HCEC 1CT (cell line): ENCODE results near the gene CFDP1.

ENCODE experiments used
- DNase-seq: peaks from one replicate; pipeline ENCODE4 v3.0.0-alpha.2; 2017

Gene CFDP1

GRCh38 chr16:75371171-75371570 is 62.1 kb downstream of the CFDP1 start:
- DNase-seq: peak; percentile 20

DNA sequence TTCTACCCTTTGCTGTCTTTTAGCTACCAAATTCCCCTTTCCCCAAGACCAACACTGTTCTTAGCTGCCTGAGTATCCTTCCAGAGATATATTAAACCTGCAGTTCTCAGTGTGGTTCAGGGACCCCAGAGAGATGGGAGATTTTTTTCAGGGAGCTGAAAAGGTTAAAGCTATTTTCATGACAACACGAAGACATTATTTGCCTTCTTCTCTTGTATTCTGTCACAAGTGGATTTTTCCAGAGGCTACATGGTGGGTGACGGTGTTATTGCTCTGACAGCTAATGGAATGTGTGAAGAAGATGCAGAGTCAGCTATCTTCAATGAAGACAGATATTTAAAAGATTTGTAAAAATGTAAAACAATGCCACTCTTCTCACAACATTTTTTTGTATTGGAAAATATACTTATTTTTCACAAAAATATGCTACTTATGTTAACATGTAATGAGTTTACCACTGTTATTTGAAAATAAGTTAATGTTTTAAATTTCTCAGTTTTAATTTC is 69.0 kb downstream of the CFDP1 start:
- no peak for DNase-seq

- no peak for DNase-seq
Measured at GRCh38 chr16:75362846-75363245, 70.5 kb downstream of the CFDP1 start.

DNA sequence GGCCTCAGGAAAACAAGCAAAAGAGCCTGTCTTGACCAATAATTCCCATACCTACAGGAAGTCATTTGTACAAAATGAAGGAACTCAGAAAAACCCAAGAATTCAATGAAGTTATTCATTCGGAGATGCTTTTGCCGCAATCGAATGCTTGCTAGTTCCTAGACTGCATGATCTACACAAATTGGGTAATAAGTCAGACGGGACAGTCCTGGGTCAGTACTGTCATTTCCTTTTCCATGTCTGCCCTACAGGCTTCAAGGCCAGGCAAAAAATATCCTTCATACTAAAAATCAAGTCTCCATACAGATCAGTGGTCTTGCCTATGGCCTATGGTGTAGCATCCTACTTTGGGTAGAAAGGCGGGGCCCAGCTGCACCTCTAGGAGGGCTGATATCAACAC is 71.4 kb downstream of the CFDP1 start:
- no peak for DNase-seq

GRCh38 chr16:75354170-75354569 is 79.1 kb downstream of the CFDP1 start:
- DNase-seq: no peak

- DNase-seq: peak; percentile 82
Measured at GRCh38 chr16:75351183-75351582, 82.1 kb downstream of the CFDP1 start.

DNA sequence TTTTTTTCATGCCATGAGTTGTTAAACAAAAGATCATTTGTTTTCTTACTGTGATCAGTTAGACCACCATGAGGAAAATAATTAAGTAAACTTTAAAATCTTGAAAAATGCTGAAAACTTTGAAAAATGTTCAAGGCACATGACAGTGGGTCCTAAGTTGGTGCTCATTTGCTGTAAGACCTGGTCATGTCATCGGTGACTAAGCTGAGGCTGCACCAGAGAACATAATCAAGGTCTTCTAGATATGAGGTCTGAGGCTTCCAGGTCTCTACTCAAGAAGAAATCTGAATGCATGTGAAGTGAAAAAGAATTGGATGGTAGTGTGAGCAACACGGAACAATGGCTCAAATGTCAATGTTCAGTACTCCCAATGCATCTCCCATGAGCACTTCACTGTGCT is 87.6 kb downstream of the CFDP1 start:
- DNase-seq: no peak

- no peak for DNase-seq
Measured at GRCh38 chr16:75343941-75344340, 89.4 kb downstream of the CFDP1 start.

DNA sequence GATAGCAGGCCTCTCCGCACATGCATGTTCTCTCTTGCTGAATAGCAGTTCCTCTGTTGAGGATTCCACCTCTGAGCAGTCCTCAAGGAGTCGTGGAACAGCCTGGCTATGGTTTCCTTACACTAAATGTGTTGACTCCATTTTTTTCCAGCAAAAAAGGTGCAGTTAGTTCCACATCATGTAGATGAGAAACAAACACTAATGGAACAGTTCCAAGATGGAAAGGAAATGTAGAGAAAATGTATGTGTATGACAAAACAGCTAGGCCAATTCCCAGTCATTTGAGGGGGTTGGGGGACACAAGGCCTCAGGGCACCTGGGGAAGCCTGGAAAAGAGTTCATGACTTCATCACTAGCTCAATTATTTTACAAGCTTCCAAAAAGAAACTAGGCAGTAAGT is 90.0 kb downstream of the CFDP1 start:
- DNase-seq: no peak

DNA sequence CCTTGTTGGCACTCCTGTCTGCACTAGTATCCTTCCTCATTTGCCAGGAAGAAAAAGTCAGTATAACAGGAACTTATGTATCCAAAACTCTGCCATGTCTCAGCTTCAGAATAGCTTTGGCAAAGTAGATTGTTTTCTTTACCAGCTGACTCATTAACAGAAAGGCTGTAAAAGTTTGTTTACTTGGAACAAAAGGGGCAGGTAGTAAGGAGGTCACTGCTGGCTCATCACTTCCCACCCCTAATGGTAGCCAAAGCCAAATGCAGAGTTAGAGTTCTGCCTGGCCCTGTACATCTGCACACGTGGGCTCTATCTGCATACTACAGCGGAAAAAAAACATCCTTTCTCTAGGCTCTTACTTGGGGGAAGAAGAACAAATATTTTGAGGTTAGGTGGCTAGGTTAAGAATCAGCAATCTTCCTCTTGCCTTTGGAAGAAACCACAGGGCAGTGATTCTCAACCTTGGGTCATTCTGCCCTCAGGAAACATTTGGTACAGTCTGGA is 90.9 kb downstream of the CFDP1 start:
- peak; percentile 76 for DNase-seq

GRCh38 chr16:75341564-75342307 is 91.6 kb downstream of the CFDP1 start:
- no peak for DNase-seq

DNA sequence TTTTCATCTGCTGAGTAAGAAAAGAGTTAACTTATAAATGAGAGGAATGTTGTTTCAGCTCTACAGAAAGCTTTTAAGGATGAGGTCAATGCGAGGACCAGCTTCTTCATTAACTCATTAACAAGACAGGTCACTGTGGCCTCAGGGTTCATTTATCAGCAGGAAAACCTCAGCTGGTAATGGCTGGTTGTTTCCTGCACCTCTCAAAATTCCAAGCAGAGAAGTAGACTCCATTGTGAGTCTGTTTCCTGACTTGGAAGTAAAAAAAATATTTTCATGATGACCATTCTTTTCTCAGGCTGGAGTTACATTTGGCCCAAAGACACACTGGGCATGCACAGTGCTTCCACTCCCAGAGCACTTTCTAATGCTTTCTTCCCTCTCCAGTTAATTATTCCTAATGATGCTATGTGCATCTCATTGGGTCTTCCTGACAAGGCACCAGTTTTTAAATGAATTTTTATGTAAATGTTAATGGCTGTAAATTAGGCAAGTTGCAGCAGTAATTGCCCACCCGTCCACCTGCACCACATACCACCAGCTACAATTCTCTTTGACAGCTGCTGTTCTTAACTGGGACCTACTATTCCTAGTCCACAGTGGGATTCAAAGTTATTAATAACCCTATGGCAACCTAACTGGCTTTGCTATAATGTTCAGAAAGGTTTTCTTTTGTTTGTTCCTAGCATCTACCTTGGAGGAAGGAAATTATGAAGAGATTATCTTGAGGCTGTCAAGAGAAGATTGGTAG is 92.4 kb downstream of the CFDP1 start:
- DNase-seq: no peak

DNA sequence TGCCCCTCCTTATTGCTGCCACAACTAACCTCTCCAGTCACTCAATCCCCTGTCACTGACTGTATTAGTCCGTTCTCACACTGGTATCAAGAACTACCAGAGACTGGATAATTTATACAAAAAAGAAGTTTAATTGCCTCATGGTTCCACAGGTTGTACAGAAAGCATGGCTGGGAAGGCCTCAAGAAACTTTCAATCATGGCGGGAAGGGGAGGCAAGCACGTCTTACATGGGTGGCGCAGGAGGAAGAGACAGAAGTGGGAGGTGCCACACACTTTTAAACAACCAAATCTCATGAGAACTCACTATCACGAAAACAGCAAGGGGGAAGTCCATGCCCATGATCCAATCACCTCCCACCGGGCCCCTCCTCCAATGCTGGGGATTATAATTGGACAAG is 95.9 kb downstream of the CFDP1 start:
- DNase-seq: no peak

- DNase-seq: no peak
Measured at GRCh38 chr16:75336521-75336920, 96.8 kb downstream of the CFDP1 start.

- no peak for DNase-seq
Measured at GRCh38 chr16:75333721-75334163, 99.6 kb downstream of the CFDP1 start.

GRCh38 chr16:75329943-75330342 is 103.4 kb downstream of the CFDP1 start:
- no peak for DNase-seq

GRCh38 chr16:75326333-75326732 is 107.0 kb downstream of the CFDP1 start:
- DNase-seq: no peak

- no peak for DNase-seq
Measured at GRCh38 chr16:75323933-75324332, 109.4 kb downstream of the CFDP1 start.

DNA sequence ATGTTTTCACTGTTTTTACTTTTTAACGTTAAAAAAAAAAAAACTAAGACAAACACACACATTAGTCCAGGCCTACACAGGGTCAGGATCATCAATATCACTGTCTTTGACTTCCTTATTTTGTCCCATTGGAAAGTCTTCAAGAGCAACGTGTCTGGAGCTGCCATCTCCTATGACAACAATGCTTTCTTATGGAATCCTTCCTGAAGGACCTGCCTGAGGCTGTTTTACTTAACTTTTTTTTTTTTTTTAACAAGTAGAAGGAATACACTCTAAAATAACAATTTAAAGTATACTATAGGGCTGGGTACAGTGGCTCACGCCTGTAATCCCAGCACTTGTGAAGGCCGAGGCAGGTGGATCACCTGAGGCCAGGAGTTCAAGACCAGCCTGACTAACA is 110.1 kb downstream of the CFDP1 start:
- DNase-seq: no peak

DNA sequence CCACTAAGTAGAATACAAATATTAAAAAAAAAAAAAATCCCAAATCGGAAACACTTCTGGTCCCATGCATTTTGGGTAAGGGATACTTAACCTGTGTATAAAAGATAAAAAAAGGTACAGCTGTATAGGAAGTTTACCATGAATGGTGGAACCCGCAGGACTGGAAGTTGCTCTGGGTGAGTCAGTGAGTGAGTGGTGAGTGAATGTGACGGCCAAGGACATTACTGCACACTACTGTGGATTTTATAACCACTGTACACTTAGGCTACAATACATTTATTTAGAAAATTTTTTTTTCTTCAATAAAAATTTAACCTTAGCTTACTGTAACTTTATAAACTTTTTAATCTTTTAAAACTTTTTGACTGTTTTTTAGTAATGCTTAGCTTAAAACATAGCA is 110.6 kb downstream of the CFDP1 start:
- peak; percentile 62 for DNase-seq

GRCh38 chr16:75320435-75320834 is 112.9 kb downstream of the CFDP1 start:
- peak; percentile 12 for DNase-seq

DNA sequence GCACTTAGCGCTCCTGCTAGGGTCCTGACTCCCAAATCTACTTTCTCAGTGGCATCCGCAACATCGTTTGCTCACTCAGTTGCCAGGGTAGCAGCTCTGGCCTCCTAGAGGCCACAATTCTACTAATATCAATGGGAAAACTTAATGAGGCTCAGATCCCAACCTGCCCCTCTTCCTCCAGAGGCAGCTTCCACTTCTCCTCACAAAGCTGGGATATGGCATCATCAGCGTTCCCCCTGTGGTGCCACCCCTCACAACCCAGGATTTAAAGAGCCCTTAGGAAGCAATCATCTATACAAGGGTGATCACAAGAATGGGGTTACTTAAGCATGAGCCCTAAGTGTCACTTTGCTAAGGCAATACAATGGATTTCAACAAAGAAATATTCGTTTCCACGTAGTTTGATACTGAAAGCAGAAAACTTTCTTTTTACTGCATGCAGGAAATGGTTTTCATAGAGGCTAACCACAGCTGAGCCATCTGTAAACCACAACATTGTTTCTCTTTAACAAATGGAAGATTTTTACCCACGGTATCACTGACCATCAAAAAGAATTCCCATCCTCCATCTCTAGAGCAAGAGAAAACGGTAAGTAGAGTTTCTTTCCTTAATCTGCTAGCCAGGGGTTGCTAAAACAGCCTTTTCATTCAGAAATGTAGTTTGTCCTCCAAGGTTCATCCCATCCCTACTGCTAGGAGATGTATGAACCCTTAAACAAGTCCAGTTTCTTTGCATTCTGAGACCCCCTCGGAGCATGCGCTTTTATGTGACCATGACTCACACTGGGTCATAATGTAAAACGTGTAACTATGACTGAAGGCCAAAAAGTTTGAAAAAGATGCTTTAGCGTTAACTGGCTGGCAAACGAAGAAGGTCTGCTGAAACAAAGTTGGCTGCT is 113.5 kb downstream of the CFDP1 start:
- DNase-seq: peak; percentile 82

DNA sequence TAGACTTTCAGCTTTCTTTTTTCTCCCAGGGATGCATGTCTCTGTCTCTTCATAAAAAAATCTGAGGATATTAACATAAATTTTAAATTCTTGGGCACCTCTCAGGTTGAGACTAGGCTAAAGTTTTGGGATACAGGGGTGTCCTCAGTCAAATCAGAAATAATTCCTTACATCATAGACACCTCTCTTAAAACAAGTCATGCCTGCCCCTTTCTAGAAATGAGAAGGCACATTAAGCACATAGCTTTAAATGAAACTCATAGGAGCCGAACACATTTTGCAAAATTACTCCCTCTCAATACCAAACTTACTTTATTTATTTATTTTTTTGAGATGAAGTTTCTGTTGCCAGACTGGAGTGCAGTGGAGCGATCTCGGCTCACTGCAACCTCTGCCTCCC is 114.6 kb downstream of the CFDP1 start:
- DNase-seq: no peak
